ENCODE measurements around the gene ASB2.
A peak's percentile ranks its signal among the peaks of the same experiment; 100 is the strongest.

The ASB2 gene, protein sequence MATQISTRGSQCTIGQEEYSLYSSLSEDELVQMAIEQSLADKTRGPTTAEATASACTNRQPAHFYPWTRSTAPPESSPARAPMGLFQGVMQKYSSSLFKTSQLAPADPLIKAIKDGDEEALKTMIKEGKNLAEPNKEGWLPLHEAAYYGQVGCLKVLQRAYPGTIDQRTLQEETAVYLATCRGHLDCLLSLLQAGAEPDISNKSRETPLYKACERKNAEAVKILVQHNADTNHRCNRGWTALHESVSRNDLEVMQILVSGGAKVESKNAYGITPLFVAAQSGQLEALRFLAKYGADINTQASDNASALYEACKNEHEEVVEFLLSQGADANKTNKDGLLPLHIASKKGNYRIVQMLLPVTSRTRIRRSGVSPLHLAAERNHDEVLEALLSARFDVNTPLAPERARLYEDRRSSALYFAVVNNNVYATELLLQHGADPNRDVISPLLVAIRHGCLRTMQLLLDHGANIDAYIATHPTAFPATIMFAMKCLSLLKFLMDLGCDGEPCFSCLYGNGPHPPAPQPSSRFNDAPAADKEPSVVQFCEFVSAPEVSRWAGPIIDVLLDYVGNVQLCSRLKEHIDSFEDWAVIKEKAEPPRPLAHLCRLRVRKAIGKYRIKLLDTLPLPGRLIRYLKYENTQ
- total RNA-seq, result 4.1 to 10.7 (median 5.5) reads per million in 4 donors

DNA sequence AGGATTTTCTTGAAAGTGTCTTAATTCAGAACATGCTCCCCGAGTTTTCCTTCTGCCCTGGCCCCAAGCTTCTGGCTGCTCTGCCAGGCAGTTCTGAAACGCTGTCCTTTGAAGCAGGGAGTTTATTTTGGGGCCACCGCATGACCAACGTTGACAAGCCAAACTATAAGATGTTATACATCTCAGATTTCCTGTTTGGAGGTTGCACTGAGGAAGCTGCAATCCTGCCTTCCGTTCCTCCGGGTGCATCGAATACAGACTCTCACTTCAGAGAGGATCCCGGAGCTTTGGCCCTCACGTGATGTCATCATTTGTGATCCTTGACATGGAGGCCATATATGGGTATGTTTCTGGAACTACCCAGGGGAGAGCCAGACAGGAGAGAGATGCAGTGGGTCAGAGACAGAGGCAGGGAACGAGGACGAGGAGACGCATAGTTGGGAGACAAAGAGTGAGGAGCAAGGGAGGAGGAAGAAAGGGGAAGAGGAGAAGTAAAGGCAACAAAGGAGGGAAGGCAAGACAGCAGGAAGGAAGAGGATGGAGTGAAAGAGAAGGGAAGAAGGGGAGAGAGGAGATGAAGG is at the start of gene ASB2:
Gene ASB2 (minus strand): TSS at position 94 of the 581 bp plus-strand sequence. CDS start 12,031 bp downstream, outside the sequence.
- DNase-seq, result peak in 1 of 5 donors; percentile 79

DNA sequence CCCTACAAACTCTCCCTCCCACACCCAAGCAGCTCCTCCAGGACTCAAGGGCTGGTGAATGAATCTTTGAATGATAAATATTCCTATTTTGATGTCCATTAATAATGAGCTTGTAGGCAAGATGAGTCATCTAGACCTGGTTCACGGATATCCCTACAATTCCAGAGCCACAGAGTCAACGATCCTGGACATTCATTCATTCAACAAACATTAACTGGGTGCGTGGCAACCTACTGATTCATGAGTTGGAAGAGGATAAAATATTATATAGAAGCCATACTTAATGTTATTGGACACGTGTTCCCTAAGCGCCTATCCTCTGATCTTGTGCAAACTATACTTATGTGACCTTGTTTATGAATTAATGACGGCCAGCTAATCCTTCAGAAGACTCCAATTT is 49.4 kb upstream of the ASB2 start:
- no peak for DNase-seq

DNA sequence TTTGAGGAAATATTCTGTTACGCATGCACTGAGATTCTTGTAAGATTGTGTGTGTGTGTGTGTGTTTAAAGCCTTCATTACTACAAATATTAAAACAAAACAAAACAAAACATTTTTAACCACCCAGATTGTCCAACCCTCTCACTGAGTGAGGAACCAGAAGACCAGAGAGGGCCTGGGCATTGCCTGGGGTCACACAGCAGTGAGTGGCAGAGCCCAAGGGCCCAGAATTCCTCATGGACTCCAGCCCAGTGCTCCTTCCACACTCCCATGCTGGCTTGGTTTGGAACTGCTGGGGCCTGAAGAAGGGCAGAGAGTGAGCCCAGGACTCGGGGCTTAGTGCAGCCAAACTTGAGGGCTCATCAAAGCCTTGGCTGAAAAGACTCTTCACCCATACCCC is 48.2 kb upstream of the ASB2 start:
- no peak for DNase-seq

DNA sequence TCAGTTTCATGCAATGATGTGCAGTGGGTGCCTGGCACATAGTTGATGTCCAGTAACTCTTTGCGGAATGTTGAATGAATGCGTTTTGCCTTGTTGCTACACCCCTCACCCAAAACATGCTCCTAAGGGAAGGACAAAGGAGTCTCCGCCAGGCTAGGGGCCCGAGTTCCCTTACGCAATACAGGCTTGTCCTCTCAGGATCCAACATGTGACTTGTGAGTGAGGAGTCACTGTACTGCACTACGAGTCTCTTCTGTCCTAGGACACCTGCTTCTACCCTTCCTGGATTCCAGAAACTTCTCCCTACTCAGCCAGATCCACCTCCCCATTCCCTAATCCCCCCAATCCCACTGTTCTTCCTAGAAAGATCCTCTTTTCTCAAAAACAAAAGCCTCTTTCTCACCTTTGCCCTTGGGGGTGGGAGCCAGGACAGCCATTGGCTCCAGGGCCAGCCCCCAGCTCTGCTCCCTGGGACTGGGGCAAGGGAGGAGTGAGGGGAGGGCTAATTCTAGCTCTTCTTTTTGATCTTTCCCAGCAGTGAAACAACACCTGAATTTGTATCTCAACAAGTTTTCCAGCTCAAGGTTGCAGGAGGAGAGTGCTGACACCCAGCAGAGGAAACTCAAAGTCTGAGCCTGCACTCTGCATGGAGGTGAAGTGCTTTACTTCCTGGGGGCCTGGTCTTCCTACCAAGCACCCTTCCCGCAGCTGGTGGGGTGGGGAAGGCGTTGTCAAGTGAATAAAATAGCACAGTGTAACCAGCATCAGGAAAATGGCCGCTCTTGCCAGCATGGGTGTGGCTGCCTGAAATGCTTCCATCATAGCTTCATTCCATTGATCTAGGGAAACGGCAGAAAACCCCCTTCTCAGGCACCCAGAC is 46.4 kb upstream of the ASB2 start:
- no peak for DNase-seq

DNA sequence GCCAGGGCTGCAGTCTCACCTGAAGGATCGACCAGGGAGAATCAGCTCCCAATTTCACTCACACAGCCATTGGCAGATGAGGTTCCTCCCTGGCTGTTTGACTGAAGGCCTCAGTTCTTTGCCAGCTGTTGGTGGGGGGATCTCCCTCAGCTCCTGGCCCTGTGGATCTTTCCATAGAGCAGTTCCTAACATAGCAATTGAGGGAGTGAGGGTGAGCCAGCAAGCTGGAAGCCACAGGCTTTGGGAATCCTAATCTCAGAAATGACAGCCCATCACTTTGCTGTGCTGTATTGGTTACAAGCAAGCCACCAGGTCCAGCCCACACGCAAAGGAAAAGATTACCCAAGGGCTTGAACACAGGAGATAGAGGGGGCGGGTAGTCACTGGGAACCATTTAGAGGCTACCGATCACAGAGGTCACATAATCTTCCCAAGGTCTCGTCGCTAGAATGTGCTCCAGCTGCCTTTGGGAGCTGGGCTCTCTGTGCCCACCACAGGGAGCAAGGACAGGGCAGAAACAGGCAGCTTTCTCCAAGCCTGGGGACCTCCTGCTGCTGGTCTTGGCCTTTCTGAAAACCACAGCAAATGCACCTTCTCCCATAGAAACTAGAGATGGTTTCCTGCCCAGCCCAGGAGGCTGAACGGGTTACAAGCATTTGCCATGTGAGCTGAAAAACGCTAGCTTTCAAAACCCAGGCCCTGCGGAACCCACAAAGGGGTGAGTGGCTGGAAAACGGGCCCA is 45.2 kb upstream of the ASB2 start:
- DNase-seq, result peak in 1 of 5 donors; percentile 56

DNA sequence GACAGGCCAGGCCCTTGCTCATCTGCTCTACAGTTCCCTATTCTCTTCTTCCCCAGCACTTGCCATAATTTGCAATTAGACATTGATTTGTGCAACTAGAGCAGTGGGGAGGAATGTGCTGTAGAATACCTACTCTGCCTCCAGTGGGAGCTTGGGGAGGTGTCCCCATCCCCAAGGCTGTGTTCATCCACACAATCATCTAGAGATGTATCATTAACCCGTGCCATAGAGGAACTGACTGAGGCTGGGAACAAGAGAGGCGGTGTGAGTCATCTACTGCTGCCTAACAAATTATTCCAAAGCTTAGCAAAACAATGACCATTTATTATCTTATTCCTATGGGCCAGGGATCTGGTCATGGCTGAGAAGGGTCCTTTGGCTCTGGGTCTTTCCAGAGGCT is 44.6 kb upstream of the ASB2 start:
- DNase-seq, result no peak

DNA sequence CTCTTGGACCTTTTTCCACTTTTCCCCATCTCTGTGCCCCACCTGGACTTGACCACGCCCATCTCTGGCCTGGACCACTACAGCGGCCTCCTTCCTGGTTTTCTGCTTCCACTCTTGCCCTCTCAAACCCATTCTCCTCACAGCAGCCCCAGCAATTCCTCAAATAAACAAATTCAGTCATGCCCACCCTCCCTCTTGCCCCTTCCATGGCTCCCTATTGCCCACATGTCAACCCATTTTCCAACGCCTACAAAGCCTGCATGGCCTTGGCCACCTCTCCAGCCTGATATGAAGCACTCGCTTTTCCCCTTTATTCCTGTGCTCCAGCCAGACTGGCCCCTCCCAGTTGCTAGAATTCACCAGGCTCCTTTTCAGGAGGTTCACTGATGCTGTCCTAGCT is 43.9 kb upstream of the ASB2 start:
- no peak for DNase-seq

DNA sequence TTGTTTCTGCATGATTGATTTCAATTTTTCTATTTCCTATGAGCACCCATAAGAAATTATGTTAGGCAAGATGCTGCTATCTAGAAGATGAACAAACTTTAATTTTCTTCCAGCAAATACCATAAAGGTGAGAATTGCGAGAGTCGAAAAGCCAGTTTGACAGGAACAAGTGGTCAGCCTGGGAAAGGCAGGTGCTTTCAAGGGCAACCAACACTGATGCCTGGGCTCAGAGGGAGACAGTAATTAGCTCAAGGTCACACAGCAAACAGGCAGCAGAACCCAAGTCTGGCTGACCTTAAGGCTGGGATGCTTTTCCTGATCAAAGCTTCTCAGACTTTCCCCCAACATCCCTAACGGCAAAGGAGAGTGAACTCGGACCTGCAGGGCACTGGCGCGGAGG is 43.0 kb upstream of the ASB2 start:
- no peak for DNase-seq

DNA sequence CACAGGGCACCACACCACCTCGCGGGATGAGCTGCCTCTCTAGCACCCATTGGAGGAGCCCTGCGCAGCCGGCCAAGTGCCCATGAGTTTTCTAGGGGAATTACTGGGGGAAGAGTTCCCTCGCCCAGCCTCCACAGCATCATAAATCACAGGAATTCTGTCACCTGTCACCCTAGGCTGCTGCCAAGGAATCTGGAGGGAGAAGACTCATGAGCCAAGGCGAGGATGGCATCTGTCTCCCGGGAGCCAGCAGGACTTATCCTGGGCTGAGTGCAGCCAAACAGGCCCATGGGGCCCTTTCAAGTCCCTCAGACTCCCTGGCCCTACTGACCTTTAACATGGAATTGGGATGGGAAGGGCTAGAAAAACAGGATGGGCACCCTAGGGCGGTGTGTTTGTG is 41.9 kb upstream of the ASB2 start:
- no peak for DNase-seq

DNA sequence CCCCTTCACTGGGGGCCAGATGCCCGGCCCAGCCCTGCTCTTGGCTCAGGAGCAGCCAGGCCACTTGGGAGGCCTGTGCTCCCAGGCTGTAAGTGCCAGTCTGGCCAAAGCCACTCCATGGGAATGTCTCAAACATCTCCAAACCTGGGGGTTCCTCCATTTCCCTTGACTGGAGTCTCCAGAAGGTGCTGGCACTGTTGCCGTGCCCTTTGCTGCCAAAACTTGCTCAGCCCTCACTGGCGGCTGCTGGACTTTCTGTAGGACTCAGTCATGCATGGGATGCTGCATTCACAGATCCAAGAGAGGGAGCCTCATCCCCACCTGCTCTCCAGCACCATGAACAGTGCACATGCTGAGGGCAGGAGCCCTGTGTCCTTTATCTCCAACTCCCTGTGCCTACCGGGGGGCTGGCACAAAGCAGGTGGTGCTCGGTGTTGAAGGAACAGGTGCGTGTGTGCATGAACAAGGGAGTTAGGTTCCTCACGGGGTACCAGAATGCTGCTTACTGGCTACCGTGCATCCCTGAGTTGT is 40.1 kb upstream of the ASB2 start:
- no peak for DNase-seq

DNA sequence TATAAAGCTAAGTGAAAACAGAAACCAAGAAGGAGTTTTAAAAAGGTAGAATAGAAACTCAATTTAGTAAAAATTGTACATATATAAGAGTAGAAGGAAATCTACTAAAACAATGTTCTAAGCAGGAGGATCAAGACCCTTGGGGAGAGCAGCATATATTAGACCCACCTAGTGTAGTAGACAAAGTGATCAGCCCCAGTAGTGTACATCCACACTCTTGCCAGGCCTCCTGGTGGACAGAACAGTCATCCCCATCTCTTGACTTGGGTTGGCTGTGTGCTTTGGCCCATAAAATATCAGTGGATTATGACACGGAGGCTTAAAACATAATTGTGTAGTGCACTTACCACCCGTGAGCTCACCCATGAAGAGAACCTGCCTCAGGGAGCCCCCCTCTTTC is 38.9 kb upstream of the ASB2 start:
- no peak for DNase-seq

DNA sequence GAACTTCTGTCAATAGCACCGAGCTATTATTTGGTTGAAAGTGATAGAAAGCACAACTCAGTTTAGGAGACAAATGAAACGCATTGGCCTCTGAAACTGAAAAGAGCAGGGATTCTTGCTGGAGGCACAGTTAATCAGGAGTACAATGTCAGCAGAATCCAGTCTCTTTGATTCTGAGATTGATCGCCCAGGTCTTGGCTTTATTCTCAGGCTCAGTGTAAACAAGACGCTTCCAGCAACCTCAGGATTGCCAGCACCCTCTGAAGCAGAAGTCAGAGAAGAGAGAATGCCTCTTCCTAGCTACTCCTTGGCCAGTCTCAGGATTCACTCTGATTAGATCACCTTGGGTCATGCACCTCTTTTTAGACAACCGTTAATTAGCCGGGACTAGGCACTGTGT is 38.0 kb upstream of the ASB2 start:
- no peak for DNase-seq

DNA sequence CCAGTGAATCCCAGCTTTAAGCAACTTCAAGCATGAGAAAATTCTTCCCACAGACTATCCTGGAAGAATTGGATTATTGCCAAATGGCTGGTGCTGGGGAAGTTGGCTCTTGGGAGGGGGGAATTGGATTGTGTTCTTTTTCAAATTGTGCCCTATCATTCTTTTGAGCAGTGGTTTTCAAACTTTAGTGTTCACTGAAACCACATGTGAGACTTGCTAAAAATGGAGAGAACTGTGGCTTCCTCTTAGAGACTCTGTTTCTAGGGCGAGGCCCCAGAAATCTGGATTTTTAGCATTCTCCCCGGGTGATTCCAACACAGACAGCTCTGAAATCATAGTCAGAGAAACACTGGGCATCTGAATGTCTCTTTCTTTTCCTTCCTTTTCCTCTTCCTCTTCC is 35.4 kb upstream of the ASB2 start:
- DNase-seq, result peak in 1 of 5 donors; percentile 39

DNA sequence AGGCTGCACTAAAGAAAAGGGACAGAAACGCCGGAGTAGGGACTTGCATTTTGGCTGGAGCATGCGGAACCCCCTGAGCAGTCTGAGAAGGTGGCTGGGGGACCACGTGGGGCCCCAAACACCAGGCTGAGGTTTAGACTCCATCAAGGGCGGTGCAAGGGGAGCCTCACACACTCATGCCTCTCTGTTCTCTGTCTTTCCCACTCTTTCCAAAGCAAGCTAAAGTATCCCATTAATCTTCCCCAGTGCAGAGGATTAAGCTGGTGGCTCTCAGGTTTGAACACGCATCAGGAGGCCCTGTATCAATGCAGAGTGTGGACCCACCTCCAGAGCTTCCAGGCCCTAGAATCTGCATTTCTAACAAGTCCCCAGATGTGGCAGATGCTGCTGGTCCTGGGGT is 34.3 kb upstream of the ASB2 start:
- DNase-seq, result no peak

DNA sequence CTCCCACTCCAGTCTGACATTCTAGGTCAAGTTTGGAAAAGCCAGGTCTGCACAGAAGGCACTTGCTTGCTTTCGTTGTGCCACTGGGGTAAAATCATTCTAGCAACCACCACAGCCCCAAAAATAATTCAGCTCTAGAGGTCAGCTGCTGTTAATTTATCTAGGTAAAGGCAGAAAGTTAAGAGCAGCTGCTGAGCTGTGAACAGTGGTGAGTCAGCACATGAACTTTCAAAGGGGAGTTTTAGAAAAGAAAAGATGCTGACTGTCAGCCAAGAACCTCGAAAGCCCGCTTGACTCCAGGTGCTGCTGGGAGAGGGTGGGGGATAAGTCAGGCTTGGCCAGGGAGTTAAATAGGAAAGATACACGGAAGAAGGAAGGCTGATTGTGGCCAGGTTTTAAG is 33.4 kb upstream of the ASB2 start:
- DNase-seq, result no peak

DNA sequence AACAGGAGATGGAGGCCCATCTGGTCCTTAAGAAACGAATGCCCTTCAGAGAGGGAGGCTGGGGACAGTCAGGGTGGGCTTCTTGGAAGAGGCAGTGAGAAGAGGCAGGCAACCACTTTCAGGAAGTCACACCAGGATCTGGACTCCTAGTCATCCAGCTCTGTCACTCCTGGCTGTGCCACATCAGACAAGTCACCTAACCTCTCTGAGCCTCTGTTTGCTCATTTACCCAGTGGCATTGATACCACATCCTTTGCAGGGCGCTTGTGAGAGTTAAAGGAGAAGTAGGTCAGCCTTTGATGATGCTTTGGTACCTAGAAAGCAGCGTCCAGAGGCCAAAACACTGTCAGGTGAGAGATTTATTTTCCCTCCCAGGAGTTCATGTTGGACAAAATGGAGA is 31.9 kb upstream of the ASB2 start:
- peak in 1 of 5 donors; percentile 52 for DNase-seq

DNA sequence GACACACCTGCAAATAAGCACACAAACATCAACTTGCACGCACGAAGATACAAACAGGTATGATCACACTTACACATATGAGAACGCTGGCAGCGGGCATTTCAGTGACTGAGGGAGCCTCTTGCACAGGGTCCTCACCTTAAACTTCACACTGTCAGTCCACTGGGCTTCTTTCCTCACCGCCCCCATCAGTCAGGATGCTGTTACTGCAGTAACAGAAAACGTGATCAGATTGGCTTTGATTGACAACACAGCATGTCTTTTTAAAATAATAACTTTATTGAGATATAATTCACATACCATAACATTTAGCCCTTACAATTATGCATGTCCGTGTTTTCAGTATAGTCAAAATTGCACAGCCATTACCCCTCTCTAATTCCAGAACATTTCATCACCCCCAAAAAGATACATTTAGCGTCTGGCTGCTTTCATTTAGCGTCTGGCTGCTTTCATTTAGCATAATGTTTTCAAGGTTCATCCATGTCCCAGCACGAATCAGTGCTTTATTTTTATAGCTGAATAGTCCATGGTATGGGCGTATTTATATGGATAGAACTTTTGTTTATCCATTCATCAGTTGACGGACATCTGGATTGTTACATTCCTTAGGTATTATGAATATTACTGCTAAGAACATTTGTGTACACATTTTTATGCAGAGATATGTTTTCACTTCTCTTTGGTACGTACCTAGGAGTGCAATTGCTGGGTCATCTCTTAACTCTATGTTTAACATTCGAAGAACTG is 29.1 kb upstream of the ASB2 start:
- DNase-seq, result no peak

DNA sequence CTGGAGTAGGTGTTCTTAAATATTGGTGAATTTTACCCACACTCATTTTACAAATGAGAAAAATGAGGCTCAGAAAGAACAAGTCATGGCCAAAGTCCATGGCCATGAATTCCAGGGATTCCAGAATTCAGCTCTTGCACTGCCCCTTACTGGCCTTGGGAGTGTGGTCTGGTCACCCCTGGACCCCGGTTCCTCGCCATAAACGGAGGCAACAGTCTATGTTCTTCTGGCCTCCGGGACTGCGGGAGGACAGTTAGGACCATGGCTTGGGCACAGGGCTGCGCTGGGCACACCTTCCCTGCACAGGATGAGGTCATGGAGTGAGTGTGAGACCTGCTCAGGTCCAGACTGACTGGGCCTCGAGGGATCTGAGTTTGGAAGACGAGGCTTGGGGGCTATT is 27.6 kb upstream of the ASB2 start:
- no peak for DNase-seq

DNA sequence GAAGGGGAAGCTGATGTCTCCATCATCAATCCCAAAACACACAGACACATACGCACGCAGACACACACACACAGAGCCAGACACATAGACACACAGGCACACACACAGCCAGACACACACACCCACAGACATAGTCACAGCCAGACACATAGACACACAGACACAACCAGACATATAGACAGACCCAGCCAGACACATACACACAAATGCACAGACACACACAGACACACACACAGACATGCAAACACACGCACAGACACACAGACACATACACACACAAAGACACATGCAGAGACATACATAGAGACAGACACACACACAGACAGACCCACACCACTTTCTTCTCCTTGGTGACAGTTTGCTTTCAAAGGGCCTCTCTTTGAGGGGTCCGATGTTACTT is 27.0 kb upstream of the ASB2 start:
- no peak for DNase-seq

DNA sequence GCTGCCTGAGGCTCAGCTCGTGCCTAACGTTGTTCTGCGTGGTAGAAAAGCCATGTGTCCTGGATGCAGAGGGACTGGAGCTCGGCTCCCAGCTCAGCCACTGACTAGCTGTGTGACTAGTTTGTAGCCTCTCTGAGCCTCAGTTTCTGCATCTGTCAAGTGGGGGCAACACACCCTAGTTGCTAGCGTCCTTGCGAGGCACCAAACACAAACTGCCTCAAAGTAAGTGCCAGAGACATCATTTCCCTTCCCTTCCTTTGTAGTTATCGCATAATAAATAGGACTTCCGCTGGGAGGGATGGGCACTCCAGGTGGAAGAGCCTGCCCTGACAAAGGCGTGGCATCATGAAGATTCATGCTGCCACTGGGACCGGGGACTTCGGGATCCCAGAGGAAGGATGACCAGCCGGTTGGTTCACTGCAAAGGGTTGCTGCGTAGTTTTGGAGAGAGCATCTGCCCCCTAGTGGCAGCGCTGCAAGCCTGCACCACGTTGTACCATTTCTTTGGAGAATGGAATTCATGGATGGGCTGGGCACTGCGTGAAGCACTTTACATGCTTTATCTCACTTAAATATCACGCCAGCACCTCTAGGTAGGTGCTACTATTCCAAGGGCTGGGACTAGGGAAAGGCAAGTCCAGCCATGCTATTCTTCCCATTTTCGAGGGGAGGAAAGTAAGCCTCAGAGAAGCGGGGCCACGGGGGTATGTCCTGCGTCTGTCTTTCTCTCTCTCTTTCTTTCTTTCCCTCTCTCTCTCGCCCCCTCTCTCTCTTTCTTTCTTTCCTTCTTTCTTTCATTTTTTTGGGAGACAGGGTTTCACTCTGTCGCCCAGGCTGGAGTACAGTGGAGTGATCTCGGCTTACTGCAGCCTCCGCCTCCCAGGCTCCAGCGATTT is 25.4 kb upstream of the ASB2 start:
- peak in 4 of 5 donors; percentile 34 to 71 (median 49) for DNase-seq

All from T-helper 1 cell (primary cell).